K562 (cell line): ENCODE data around the gene WFIKKN1. TPM values are rescaled to one million over a fixed set of nuclear protein-coding genes. Genes with fewer than 3 reads are reported as not detected.

Source experiments
- FOXP4 ChIP-seq: sonication (generic); formaldehyde crosslinking; IDR thresholded peaks from 2 replicates; pipeline ENCODE4 v1.8.0; 2022; ENCODE audit warnings: mild to moderate bottlenecking, missing genetic modification reagents, borderline replicate concordance
- HDGF ChIP-seq: fragments of 450-650 bp; IDR thresholded peaks from 2 replicates; pipeline ENCODE4 v1.6.1; 2016
- JUN ChIP-seq, 2 experiments: sonication (generic) in 1 of 2; formaldehyde crosslinking in 1 of 2; IDR thresholded peaks; 2 replicates each; pipeline versions ENCODE4 v1.6.1 to v1.8.0; 2012 to 2022; ENCODE audit warnings: borderline replicate concordance in 2 of 2, mild to moderate bottlenecking in 2 of 2, improper control_type of control experiment in 1 of 2, low read depth in 1 of 2, low read length in 1 of 2, missing genetic modification reagents in 1 of 2
- SNIP1 ChIP-seq: fragments of 450-650 bp; IDR thresholded peaks from 2 replicates; pipeline ENCODE4 v1.7.1; 2017; ENCODE audit warnings: low read depth, mild to moderate bottlenecking
- ZBTB8A ChIP-seq: fragments of 450-650 bp; IDR thresholded peaks from 2 replicates; pipeline ENCODE4 v1.6.1; 2018; ENCODE audit warnings: mild to moderate bottlenecking, moderate library complexity; ENCODE audit not compliant: partially characterized antibody
- ZNF217 ChIP-seq: sonication (generic); formaldehyde crosslinking; IDR thresholded peaks from 2 replicates; pipeline ENCODE4 v1.8.0; 2022; ENCODE audit warnings: mild to moderate bottlenecking, missing genetic modification reagents
- ZNF280B ChIP-seq: fragments of 250-450 bp; sonication (Bioruptor Pico); IDR thresholded peaks from 2 replicates; pipeline ENCODE4 v1.5.1; 2021; ENCODE audit warnings: mild to moderate bottlenecking
- ZNF518B ChIP-seq: fragments of 250-450 bp; sonication (Bioruptor Pico); IDR thresholded peaks from 2 replicates; pipeline ENCODE4 v1.5.0; 2021; ENCODE audit warnings: mild to moderate bottlenecking, moderate library complexity
- polyA plus RNA-seq, 8 experiments: library from polyadenylated mRNA; depleted of rRNA in 4 of 8; stranded (reverse) in 5 of 8; unstranded in 3 of 8; fragments of >200 nt; fragmentation: Nextera tagmentation in 2 of 8; fragmentation: Illumina TruSeq in 1 of 8; extraction: Ambion mirVana in 2 of 8; extraction: Trizol in 1 of 8; gene quantifications; 2 replicates each; pipeline versions ENCODE4 v1.2.1 to v1.2.3, GENCODE V29; 2011 to 2014; ENCODE audit warnings: inconsistent platforms in 1 of 8, missing spikeins in 1 of 8
- total RNA-seq, 7 experiments: library from RNA; depleted of rRNA in 6 of 7; stranded (reverse); fragments of >200 nt in 6 of 7; fragmentation: Illumina TruSeq in 2 of 7; extraction: Trizol in 2 of 7; gene quantifications; 2 replicates each; pipeline versions ENCODE4 v1.2.1 to v1.2.3, GENCODE V29; 2011 to 2021; ENCODE audit warnings: low replicate concordance in 1 of 7
- TF ChIP-seq, protein P1 (sequence below): sonication (generic); formaldehyde crosslinking; IDR thresholded peaks from 2 replicates; pipeline ENCODE4 v1.9.0; 2022; ENCODE audit warnings: mild to moderate bottlenecking, missing genetic modification reagents
- TF ChIP-seq, protein P2 (sequence below), 2 experiments: fragments of 450-650 bp; IDR thresholded peaks; 2 replicates each; pipeline ENCODE4 v1.6.1; 2018; ENCODE audit warnings: mild to moderate bottlenecking in 2 of 2, low read depth in 1 of 2; ENCODE audit not compliant: partially characterized antibody in 2 of 2
- TF ChIP-seq, protein P3 (sequence below), 2 experiments: fragments of 450-650 bp in 1 of 2; sonication (generic) in 1 of 2; formaldehyde crosslinking in 1 of 2; IDR thresholded peaks in 1 of 2; conservative IDR thresholded peaks in 1 of 2; 2 replicates each; pipeline versions ENCODE4 v1.6.1 to v1.8.1; 2016 to 2023; ENCODE audit warnings: mild to moderate bottlenecking in 2 of 2, moderate library complexity in 2 of 2, inconsistent platforms in 1 of 2, missing genetic modification reagents in 1 of 2

The WFIKKN1 gene
- total and polyA plus RNA-seq, 9 of the 15 experiments (the other 6 are each of a cell fraction or from before 2014, with no cell fraction given), result 0.14 to 1.1 (median 0.50) TPM; not detected in 4

DNA sequence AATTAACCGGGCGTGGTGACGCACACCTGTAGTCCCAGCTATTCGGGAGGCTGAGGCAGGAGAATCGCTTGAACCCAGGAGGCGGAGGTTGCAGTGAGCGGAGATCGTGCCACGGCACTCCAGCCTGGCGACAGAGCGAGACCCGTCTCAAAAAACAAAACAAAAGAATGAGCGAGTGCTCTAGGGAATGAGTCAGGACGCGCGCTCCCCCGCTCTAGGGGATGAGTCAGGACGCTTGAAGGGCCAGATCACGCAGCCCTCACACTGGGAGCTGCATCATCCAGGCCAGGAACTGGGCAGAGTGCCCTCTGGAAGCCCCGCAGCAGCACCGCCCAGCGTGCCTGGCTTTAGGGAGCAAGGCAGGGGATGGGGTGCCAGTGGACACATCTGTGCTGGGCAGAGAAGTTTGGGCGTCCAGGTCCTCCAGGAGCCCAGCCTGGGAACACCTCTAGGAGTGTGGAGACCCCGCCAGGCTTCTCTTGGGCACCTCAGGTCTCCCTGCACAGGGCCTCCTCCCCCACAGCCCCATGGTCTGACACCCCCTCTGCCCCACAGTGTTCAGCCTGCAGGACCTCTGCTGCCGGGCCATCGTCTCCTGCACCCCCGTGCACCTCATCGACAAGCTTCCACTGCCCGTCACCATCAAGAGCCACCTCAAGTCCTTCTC lies 3.9 kb upstream of the WFIKKN1 start (continued):
- TF ChIP-seq FOXP4 (CRISPR knock-in tag), result no peak
- TF ChIP-seq ZBTB8A, result no peak
- TF ChIP-seq ZNF518B, result no peak
- TF ChIP-seq, protein P1, sequence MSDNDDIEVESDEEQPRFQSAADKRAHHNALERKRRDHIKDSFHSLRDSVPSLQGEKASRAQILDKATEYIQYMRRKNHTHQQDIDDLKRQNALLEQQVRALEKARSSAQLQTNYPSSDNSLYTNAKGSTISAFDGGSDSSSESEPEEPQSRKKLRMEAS (CRISPR knock-in tag), result no peak
- TF ChIP-seq ZNF217 (CRISPR knock-in tag), result no peak
- 0 out of 2 replicates have a peak, but pooled peaks have one; percentile 39 for TF ChIP-seq HDGF
- peak; percentile 83 for TF ChIP-seq JUN (IDR thresholded peaks at IDR 0.05; ENCODE audit: borderline replicate concordance, low read depth, low read length)
- TF ChIP-seq JUN (CRISPR knock-in tag; IDR thresholded peaks at IDR 0.05; ENCODE audit: borderline replicate concordance), result no peak
- TF ChIP-seq, protein P2, sequence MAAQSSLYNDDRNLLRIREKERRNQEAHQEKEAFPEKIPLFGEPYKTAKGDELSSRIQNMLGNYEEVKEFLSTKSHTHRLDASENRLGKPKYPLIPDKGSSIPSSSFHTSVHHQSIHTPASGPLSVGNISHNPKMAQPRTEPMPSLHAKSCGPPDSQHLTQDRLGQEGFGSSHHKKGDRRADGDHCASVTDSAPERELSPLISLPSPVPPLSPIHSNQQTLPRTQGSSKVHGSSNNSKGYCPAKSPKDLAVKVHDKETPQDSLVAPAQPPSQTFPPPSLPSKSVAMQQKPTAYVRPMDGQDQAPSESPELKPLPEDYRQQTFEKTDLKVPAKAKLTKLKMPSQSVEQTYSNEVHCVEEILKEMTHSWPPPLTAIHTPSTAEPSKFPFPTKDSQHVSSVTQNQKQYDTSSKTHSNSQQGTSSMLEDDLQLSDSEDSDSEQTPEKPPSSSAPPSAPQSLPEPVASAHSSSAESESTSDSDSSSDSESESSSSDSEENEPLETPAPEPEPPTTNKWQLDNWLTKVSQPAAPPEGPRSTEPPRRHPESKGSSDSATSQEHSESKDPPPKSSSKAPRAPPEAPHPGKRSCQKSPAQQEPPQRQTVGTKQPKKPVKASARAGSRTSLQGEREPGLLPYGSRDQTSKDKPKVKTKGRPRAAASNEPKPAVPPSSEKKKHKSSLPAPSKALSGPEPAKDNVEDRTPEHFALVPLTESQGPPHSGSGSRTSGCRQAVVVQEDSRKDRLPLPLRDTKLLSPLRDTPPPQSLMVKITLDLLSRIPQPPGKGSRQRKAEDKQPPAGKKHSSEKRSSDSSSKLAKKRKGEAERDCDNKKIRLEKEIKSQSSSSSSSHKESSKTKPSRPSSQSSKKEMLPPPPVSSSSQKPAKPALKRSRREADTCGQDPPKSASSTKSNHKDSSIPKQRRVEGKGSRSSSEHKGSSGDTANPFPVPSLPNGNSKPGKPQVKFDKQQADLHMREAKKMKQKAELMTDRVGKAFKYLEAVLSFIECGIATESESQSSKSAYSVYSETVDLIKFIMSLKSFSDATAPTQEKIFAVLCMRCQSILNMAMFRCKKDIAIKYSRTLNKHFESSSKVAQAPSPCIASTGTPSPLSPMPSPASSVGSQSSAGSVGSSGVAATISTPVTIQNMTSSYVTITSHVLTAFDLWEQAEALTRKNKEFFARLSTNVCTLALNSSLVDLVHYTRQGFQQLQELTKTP (IDR thresholded peaks at IDR 0.05; ENCODE audit: low read depth in 1 of 2, partially characterized antibody in 2 of 2), result no peak
- no peak for TF ChIP-seq SNIP1
- TF ChIP-seq ZNF280B (CRISPR knock-in tag), result no peak
- TF ChIP-seq, protein P3, sequence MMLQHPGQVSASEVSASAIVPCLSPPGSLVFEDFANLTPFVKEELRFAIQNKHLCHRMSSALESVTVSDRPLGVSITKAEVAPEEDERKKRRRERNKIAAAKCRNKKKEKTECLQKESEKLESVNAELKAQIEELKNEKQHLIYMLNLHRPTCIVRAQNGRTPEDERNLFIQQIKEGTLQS (IDR thresholded peaks at IDR 0.05), result peak; percentile 89
- TF ChIP-seq, protein P3 (CRISPR knock-in tag; conservative IDR thresholded peaks at IDR 0.05), result no peak
